ENCODE data around the gene TMEM131. TPM values are rescaled to one million over a fixed set of nuclear protein-coding genes. Genes with fewer than 3 reads are reported as not detected.

The TMEM131 gene
- total RNA-seq, 1 donor from 2014 or later, result 31.4 TPM

GRCh38 chr2:97785818-97786217 lies 209.9 kb downstream of the TMEM131 start:
- DNase-seq (ENCODE audit: low spot score), result no peak
- no peak overlapping the region for H3K27ac Mint-ChIP-seq (ENCODE audit: unreplicated experiment)
- TF ChIP-seq CTCF (IDR thresholded peaks at IDR 0.05), result no peak
- H3K27me3 Mint-ChIP-seq (ENCODE audit: low read depth), result no peaks in the 10 kb centered on the region
- peaks cover 6% of the 10 kb centered on the region for H3K36me3 Mint-ChIP-seq (ENCODE audit: low read depth)
- H3K9me3 Mint-ChIP-seq (ENCODE audit: low read depth), result no peaks in the 10 kb centered on the region
- no peak overlapping the region for H3K4me3 Mint-ChIP-seq (ENCODE audit: unreplicated experiment)
- H3K4me1 Mint-ChIP-seq (ENCODE audit: low read depth), result no peaks in the 10 kb centered on the region

GRCh38 chr2:97784953-97785352 lies 210.8 kb downstream of the TMEM131 start:
- Mint-ChIP-seq H3K27me3 (ENCODE audit: low read depth) (no peaks in the 10 kb centered on the region), H3K4me3 (ENCODE audit: unreplicated experiment) (no peak overlapping the region), H3K27ac (ENCODE audit: unreplicated experiment) (no peak overlapping the region), H3K4me1 (ENCODE audit: low read depth) (no peaks in the 10 kb centered on the region), H3K9me3 (ENCODE audit: low read depth) (no peaks in the 10 kb centered on the region), H3K36me3 (ENCODE audit: low read depth) (peaks cover 10% of the 10 kb centered on the region)
- no peak for TF ChIP-seq CTCF (IDR thresholded peaks at IDR 0.05)
- no peak for DNase-seq (ENCODE audit: low spot score)

GRCh38 chr2:97781981-97782380 lies 213.8 kb downstream of the TMEM131 start:
- H3K9me3 Mint-ChIP-seq (ENCODE audit: low read depth), result no peaks in the 10 kb centered on the region
- no peak overlapping the region for H3K27ac Mint-ChIP-seq (ENCODE audit: unreplicated experiment)
- no peaks in the 10 kb centered on the region for H3K27me3 Mint-ChIP-seq (ENCODE audit: low read depth)
- peaks cover 10% of the 10 kb centered on the region for H3K36me3 Mint-ChIP-seq (ENCODE audit: low read depth)
- no peak for TF ChIP-seq CTCF (IDR thresholded peaks at IDR 0.05)
- DNase-seq (ENCODE audit: low spot score), result no peak
- no peak overlapping the region for H3K4me3 Mint-ChIP-seq (ENCODE audit: unreplicated experiment)
- no peaks in the 10 kb centered on the region for H3K4me1 Mint-ChIP-seq (ENCODE audit: low read depth)

- H3K27me3 Mint-ChIP-seq (ENCODE audit: low read depth), result no peaks in the 10 kb centered on the region
- peaks cover 21% of the 10 kb centered on the region for H3K36me3 Mint-ChIP-seq (ENCODE audit: low read depth)
- no peak overlapping the region for H3K27ac Mint-ChIP-seq (ENCODE audit: unreplicated experiment)
- no peaks in the 10 kb centered on the region for H3K9me3 Mint-ChIP-seq (ENCODE audit: low read depth)
- TF ChIP-seq CTCF (IDR thresholded peaks at IDR 0.05), result no peak
- H3K4me1 Mint-ChIP-seq (ENCODE audit: low read depth), result no peaks in the 10 kb centered on the region
- no peak overlapping the region for H3K4me3 Mint-ChIP-seq (ENCODE audit: unreplicated experiment)
- DNase-seq (ENCODE audit: low spot score), result no peak
Measured at GRCh38 chr2:97779141-97779540, 216.6 kb downstream of the TMEM131 start.

GRCh38 chr2:97775074-97775473 lies 220.7 kb downstream of the TMEM131 start:
- no peaks in the 10 kb centered on the region for H3K4me1 Mint-ChIP-seq (ENCODE audit: low read depth)
- peaks cover 30% of the 10 kb centered on the region for H3K36me3 Mint-ChIP-seq (ENCODE audit: low read depth)
- H3K27me3 Mint-ChIP-seq (ENCODE audit: low read depth), result no peaks in the 10 kb centered on the region
- no peak overlapping the region for H3K27ac Mint-ChIP-seq (ENCODE audit: unreplicated experiment)
- H3K4me3 Mint-ChIP-seq (ENCODE audit: unreplicated experiment), result no peak overlapping the region
- DNase-seq (ENCODE audit: low spot score), result no peak
- TF ChIP-seq CTCF (IDR thresholded peaks at IDR 0.05), result no peak
- no peaks in the 10 kb centered on the region for H3K9me3 Mint-ChIP-seq (ENCODE audit: low read depth)

All from chondrocyte (in vitro differentiated cells).